Activated naive CD8-positive, alpha-beta T cell treated with anti-CD3 and anti-CD28 coated beads, Interleukin-2, amount 10 ng/mL, durations not matched to agents 7 days and 5 days (primary cell): Measurements from ENCODE around the gene SHROOM3. TPM values are rescaled to one million over a fixed set of nuclear protein-coding genes. Genes with fewer than 3 reads are reported as not detected.

Experiments used
- ATAC-seq: fragments of 150-1000 bp; cut with Tn5 transposase; one replicate; pipeline ENCODE4 v1.10.0; 2021; ENCODE audit warnings: low read depth, moderate library complexity
- POLR2A ChIA-PET: fragments of 350-600 bp; sonication (Branson Sonifier 250); formaldehyde crosslinking; loops from one replicate; lab custom pipeline; 2021; ENCODE audit warnings: antibody characterized with exemption; lab: Charles Lee
- DNase-seq: peaks from one replicate; pipeline ENCODE4 v3.0.0; 2021
- H3K27ac Mint-ChIP-seq: one replicate; pipeline ENCODE4 v1.8.0; 2022; ENCODE audit warnings: mild to moderate bottlenecking, mixed read lengths
- H3K27me3 Mint-ChIP-seq: one replicate; pipeline ENCODE4 v1.8.0; 2022; ENCODE audit warnings: mild to moderate bottlenecking, moderate library complexity, mixed read lengths
- H3K36me3 Mint-ChIP-seq: one replicate; pipeline ENCODE4 v1.8.0; 2021; ENCODE audit warnings: mild to moderate bottlenecking, mixed read lengths
- H3K4me1 Mint-ChIP-seq: one replicate; pipeline ENCODE4 v1.8.0; 2021; ENCODE audit warnings: mixed read lengths
- H3K4me3 Mint-ChIP-seq: one replicate; pipeline ENCODE4 v1.8.0; 2022; ENCODE audit warnings: mild to moderate bottlenecking, moderate library complexity, mixed read lengths
- H3K9me3 Mint-ChIP-seq: one replicate; pipeline ENCODE4 v1.8.0; 2021; ENCODE audit warnings: mixed read lengths
- total RNA-seq, 2 experiments: library from RNA; stranded (reverse); gene quantifications; one replicate each; pipeline ENCODE4 v1.2.3, GENCODE V29; 2021

SHROOM3 gene
- total RNA-seq, 2 experiments from 2014 or later: not detected

DNA sequence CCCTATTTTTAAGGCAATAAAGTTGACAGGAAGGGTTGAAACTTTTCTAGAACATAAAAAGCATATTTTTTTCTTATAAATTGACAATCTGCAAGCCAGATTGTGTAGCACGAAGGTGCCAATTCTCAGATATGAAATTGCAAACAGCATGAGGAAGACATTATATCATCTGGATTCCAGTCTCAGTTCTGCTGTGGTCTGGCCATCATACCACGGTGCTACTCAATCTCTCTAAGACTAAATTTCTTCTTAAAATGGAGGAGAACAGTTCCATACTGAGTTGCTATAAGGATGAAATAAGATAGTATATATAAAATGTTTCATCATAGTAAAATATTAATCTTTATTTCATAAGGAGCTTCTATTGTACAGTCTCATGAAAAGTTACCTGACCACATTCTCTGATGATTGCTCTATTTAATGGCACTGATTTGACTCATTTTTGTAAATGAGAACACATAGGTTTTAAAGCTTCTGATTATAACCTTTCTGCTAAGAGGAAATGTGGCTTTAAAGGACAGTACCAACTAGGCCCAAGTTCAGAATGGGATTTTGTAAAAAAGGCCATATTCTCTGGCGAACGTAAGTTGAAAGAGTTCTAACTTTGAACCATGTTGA lies 127.9 kb downstream of the SHROOM3 start:
- POLR2A ChIA-PET: no interaction called here
- DNase-seq (no peak), ATAC-seq (no peak)
- H3K9me3 Mint-ChIP-seq: no peaks in the 10 kb centered on the region
- H3K27ac Mint-ChIP-seq: no peak overlapping the region
- no peak overlapping the region for H3K4me3 Mint-ChIP-seq
- H3K4me1 Mint-ChIP-seq: peaks cover 12% of the 10 kb centered on the region
- H3K27me3 Mint-ChIP-seq: peaks cover 5% of the 10 kb centered on the region
- H3K36me3 Mint-ChIP-seq: no peaks in the 10 kb centered on the region

DNA sequence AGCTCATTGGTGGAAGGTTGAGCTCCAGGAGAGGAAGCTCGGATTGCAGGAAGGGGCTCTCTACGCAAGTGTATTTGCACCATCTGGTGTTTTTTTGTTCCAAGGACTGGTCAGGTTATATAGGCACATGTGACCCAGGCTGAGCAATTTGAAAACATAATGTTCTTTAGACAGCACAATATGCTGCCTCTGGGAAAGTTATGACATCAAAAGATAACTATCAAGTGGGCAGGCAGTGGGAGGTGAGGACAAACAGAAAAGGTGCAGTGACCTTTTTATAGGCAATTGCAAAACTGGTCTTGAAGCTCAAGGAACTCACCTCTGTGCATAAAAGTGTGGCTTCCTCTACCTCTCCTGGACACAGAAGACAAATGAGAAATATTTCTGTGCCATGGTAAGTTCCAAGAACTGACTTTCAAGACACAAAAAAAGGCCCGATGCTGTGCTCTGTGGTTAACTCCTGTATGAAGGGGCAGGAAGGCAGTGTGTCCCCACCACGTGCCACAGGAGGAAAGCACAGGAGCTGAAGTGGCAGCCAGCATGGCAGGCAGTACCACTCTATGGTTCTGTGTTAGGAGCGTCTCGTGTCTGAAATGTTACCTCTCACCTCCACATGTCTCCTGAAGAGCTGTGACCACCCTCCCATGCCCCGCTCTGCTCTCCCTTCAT lies 128.6 kb downstream of the SHROOM3 start:
- no peak overlapping the region for H3K4me3 Mint-ChIP-seq
- peaks cover 5% of the 10 kb centered on the region for H3K27me3 Mint-ChIP-seq
- no peak for ATAC-seq
- no peak for DNase-seq
- H3K4me1 Mint-ChIP-seq: peaks cover 12% of the 10 kb centered on the region
- no peak overlapping the region for H3K27ac Mint-ChIP-seq
- POLR2A ChIA-PET: no interaction called here
- no peaks in the 10 kb centered on the region for H3K9me3 Mint-ChIP-seq
- no peaks in the 10 kb centered on the region for H3K36me3 Mint-ChIP-seq

DNA sequence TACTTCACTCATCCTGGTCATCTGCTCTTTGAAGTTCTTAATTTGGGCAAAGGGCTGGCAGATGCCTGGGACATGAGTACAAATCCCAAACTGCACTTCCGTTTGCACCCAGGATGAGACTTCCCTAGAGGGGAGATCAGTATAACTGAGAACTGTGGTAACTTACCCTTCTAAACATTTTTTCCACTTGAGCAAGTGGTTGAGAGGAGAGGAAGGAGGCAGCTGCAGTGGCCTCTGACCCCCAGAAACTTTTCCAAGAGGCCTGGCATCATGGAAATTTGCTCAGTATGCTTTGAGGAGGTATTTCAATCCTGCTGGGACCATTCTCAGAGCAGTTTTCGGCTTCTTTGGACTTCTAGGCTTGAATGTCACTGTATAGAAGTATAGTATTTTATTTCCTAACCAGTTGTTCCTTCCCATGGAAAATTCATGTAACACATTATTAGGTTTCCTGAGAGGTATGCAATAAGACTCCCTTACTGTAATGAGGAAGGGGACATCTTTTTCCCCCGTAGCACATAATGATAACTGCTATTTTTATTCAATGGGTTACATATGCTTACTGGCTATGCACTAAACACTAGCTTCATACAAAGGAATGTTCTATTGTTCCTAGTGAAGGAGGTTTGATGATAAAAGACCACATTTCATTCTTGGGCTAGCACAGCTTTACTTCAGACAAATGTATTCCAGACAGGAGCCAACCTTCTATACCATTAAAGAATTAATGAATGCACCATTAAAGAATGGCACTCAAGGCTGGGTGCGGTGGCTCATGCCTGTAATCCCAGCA lies 129.3 kb downstream of the SHROOM3 start:
- H3K27me3 Mint-ChIP-seq: peaks cover 5% of the 10 kb centered on the region
- no peak overlapping the region for H3K27ac Mint-ChIP-seq
- DNase-seq: no peak
- H3K4me1 Mint-ChIP-seq: peaks cover 12% of the 10 kb centered on the region
- no peaks in the 10 kb centered on the region for H3K9me3 Mint-ChIP-seq
- no peak overlapping the region for H3K4me3 Mint-ChIP-seq
- ATAC-seq: no peak
- H3K36me3 Mint-ChIP-seq: no peaks in the 10 kb centered on the region
- POLR2A ChIA-PET: no interaction called here

DNA sequence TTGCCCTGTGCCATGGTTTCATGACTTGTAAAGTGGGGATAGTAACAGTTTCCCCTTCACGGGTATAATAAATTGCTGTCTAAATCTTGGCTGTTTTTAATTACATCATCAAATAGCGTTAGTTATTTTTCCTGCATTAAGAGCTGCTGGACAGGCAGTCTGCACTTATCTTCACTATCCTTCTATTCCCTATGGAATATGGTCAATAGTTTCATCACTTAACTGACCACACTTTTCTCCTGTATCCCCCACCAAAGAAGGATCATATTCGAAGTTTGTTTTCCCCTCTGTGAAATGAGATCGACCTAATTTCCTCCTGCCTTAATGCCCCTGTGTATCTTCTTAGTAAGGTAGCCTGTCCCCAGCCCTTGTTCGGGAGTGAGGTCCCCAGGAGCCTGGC lies 133.2 kb downstream of the SHROOM3 start:
- no peak for DNase-seq
- Mint-ChIP-seq H3K4me3 (no peak overlapping the region), H3K36me3 (no peaks in the 10 kb centered on the region), H3K27ac (no peak overlapping the region), H3K27me3 (peaks cover 10% of the 10 kb centered on the region), H3K9me3 (no peaks in the 10 kb centered on the region), H3K4me1 (peaks cover 8% of the 10 kb centered on the region)
- POLR2A ChIA-PET: no interaction called here
- no peak for ATAC-seq

DNA sequence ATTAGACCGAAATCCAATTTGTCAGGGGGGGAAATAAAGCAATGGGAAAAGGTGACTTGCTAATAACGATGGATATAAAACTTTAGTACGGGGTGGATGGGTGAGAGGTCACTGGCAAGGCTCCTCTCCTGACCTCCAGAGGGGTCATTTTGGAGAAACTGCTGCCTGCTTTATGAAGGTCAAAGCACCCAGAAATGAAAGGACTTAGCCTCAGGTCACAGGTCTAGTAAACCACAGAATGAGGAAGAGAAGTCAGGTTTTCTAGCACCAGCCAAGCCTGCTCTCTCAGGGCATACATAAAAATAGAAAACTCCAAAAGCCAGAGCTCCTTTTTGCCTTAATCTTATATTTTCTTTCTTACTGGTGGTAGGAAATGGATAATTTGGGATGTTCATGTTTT lies 134.2 kb downstream of the SHROOM3 start:
- Mint-ChIP-seq H3K36me3 (no peaks in the 10 kb centered on the region), H3K4me1 (no peaks in the 10 kb centered on the region), H3K4me3 (no peak overlapping the region), H3K27ac (no peak overlapping the region), H3K27me3 (peaks cover 13% of the 10 kb centered on the region), H3K9me3 (no peaks in the 10 kb centered on the region)
- ATAC-seq (no peak), DNase-seq (no peak)
- POLR2A ChIA-PET: no interaction called here

DNA sequence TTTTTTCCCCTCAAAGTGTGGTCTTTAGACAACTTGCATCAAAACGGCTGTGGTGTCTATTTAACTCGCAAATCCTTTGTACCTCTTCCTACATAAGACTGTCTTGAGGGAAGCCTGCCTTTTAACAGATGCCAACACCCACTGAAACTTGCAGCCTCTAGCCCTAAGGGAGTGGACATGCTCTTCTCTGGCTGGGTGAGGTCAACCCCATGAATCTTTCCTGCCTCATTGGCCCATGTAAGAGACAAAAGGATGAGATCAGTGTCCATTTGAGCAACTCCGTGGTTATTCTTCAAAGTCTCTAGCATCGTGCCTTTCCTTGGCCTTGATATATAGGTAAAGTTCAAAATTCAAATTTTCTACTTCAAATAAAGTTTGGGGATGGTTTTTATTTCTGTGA lies 134.7 kb downstream of the SHROOM3 start:
- no peak for ATAC-seq
- no peaks in the 10 kb centered on the region for H3K4me1 Mint-ChIP-seq
- no peak overlapping the region for H3K27ac Mint-ChIP-seq
- H3K4me3 Mint-ChIP-seq: no peak overlapping the region
- POLR2A ChIA-PET: no interaction called here
- no peaks in the 10 kb centered on the region for H3K36me3 Mint-ChIP-seq
- no peak for DNase-seq
- no peaks in the 10 kb centered on the region for H3K9me3 Mint-ChIP-seq
- H3K27me3 Mint-ChIP-seq: peaks cover 15% of the 10 kb centered on the region

DNA sequence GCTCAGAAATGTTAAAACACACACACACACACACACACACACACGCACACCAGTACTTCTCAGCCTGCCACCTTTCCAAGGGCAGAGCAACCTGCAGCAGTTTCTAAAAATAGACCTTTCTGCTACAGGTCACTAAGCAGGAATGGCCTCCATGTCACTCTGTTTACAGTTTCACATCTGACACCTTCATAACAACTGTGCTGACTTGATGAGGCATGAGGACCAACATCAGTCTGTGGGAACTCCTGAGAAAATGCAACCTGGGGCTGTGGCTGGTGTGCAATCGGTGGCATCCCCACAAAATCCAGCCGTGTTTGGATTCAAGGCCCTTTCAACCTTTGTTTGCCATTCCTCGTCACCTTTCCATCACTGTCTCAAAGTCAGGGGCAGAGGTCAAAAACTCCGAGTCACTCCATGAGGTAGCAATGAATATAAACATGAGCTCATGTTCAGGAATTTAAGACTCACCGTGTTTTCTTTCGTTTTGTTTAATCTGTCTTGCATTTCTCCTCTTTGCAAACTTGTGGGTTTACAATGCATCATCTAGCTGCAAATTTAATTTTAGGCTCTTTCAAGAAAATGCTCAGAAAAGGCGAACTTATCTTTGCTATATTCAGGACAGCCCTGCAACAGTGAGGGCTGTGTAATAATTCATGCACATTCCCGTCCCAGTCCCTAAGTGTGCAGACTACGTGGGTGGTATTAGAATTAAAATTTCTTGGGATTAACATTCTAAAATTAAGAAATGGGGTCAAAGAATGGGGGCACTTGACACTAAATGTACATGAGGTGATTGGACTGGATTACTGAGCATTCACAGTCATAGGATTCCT lies 135.3 kb downstream of the SHROOM3 start:
- no peak overlapping the region for H3K27ac Mint-ChIP-seq
- no peak for ATAC-seq
- no peak overlapping the region for H3K4me3 Mint-ChIP-seq
- H3K36me3 Mint-ChIP-seq: no peaks in the 10 kb centered on the region
- H3K4me1 Mint-ChIP-seq: no peaks in the 10 kb centered on the region
- POLR2A ChIA-PET: no interaction called here
- peaks cover 16% of the 10 kb centered on the region for H3K27me3 Mint-ChIP-seq
- no peaks in the 10 kb centered on the region for H3K9me3 Mint-ChIP-seq
- no peak for DNase-seq

DNA sequence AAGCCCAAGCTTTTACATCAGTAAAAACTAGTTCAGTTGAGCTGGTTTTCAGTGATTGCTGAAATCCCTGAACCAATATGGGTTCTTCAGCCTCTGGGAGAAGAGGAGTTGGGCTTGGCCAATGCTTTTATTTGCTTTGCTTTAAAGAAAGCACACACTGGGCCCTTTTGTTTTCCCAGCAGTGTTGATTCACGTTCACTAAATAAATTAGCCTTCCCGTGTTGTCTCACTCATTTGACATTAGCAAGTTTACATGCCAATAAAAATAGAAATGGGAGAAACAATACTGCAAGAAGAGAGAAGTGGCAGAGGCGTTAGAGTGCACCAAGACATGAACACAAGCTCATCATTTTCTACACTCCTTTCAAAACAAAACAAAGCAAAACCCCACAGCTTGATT lies 136.2 kb downstream of the SHROOM3 start:
- POLR2A ChIA-PET: no interaction called here
- Mint-ChIP-seq H3K27me3 (peaks cover 21% of the 10 kb centered on the region), H3K4me1 (no peaks in the 10 kb centered on the region)

DNA sequence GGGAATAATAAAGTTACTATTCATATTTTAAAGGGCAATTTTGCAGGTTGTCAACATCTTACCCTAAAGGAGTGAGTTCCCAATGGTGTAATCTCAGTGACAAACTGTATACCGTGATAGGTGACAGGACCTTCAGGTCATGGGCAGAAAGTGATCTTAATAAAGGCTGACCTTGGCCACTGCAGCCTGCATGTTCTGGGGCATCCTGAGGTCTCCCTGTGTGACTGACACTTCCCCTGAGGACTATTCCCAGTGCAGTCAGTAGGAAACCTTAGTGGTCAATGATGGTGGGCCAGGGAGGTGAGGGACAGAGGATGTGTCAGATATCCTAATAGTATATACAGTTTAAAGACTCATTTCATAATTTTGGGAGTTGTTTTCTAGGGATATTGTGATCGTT lies 137.2 kb downstream of the SHROOM3 start:
- Mint-ChIP-seq H3K4me1 (no peaks in the 10 kb centered on the region), H3K27me3 (peaks cover 25% of the 10 kb centered on the region), H3K4me3 (no peak overlapping the region), H3K9me3 (no peaks in the 10 kb centered on the region), H3K36me3 (no peaks in the 10 kb centered on the region), H3K27ac (no peak overlapping the region)
- ATAC-seq (no peak), DNase-seq (no peak)
- POLR2A ChIA-PET: no interaction called here

More for the DNA sequence above, 136.2 kb downstream of the SHROOM3 start:
- no peak for ATAC-seq
- DNase-seq: no peak
- no peaks in the 10 kb centered on the region for H3K9me3 Mint-ChIP-seq
- no peaks in the 10 kb centered on the region for H3K36me3 Mint-ChIP-seq
- H3K4me3 Mint-ChIP-seq: no peak overlapping the region
- H3K27ac Mint-ChIP-seq: no peak overlapping the region

DNA sequence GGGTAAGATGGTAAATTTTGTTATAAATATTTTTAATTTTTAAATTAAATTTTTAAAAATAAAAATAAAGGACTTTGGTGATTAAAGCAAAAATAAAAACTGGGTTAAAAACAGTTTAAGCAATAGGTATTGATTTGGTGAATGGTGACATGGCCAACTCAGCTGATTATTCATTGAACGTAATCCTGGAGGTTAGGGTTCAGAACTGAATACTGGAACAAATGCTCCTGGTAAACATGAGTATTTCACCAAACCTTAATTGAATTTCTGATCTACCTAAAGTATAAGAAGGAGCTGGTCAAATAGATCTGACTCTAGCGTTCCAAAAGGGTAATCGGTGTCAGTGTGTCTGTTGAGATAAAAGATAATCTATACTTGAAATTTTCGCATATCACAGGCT lies 141.8 kb downstream of the SHROOM3 start:
- ATAC-seq (no peak), DNase-seq (no peak)
- no peaks in the 10 kb centered on the region for H3K9me3 Mint-ChIP-seq
- no peak overlapping the region for H3K27ac Mint-ChIP-seq
- no peaks in the 10 kb centered on the region for H3K36me3 Mint-ChIP-seq
- peaks cover 27% of the 10 kb centered on the region for H3K27me3 Mint-ChIP-seq
- no peak overlapping the region for H3K4me3 Mint-ChIP-seq
- H3K4me1 Mint-ChIP-seq: no peaks in the 10 kb centered on the region
- POLR2A ChIA-PET: no interaction called here

DNA sequence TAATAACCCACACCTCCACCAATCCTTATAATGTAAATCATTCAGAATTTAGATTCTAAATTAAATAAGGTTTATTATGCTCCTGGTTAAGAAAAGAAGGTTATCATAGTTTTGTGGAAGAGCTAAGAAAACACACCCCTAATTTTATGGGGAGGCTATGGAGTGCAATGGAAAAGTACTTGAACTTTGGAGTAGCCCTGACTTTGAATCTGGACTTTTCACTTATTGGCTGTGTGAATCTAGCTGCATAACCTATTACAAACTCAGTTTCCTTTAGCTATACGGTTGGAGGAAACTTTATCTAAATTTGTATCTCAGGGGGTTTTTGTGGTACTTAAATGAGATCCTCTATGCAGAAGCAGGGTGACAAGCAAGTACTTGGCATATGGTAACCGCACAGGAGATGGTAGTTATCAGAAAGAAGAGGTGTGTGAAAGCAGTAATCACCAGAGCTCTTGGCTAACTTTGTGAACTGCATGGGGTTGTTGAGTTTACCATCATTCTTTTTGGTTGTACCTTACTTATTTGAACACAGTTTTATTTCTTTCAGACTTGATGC lies 143.1 kb downstream of the SHROOM3 start:
- Mint-ChIP-seq H3K36me3 (no peaks in the 10 kb centered on the region), H3K27me3 (peaks cover 32% of the 10 kb centered on the region), H3K4me3 (no peak overlapping the region), H3K27ac (no peak overlapping the region), H3K9me3 (no peaks in the 10 kb centered on the region), H3K4me1 (no peaks in the 10 kb centered on the region)
- DNase-seq (no peak), ATAC-seq (no peak)
- POLR2A ChIA-PET: no interaction called here

DNA sequence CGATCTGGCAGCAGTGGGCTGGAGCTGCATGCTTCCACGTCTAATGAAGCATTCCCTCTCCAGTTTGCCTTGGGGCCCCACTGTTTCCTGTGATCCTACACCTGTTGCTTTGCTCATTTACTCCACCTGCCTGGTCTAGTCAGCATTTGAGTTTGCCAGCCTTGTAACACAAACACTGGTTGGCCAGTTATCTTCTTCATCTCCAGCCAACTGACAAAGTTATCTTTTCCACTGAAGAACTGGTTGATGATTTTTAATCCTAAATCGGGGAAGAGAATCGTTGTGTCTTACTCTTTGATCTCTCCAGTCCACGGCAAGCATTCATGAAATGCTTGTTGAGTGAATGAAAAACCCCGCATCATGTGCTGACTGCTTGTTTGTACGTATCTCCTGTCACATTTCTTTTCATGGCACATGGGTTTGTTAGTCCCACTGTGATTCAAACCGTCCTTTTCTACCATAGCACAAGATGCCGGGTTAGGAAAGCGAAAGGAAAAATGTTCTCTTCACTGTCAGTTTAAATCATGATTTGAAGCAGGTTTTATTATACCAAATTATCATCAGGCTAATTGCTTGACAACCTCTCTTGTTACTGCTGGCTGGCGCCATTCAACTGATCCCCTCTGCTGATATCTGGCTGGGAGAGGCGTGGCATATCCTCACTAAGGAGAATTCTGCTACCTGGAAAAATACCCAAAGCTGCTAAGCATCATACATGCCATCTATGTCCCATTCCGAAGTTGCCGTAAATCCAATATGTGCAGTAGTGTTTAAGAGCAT lies 144.8 kb downstream of the SHROOM3 start:
- DNase-seq (no peak), ATAC-seq (no peak)
- POLR2A ChIA-PET: no interaction called here
- H3K4me3 Mint-ChIP-seq: no peak overlapping the region
- no peak overlapping the region for H3K27ac Mint-ChIP-seq
- H3K36me3 Mint-ChIP-seq: no peaks in the 10 kb centered on the region
- no peaks in the 10 kb centered on the region for H3K9me3 Mint-ChIP-seq
- H3K4me1 Mint-ChIP-seq: no peaks in the 10 kb centered on the region
- peaks cover 37% of the 10 kb centered on the region for H3K27me3 Mint-ChIP-seq
